Esophagus muscularis mucosa (tissue), 4 donors: ENCODE measurements around the gene TGFBR3. TPM values are rescaled to one million over a fixed set of nuclear protein-coding genes. Genes with fewer than 3 reads are reported as not detected.

Source experiments
- DNase-seq: peaks from one replicate; pipeline ENCODE4 v3.0.0-alpha.2; 2017; ENCODE audit errors: extremely low spot score
- H3K27ac ChIP-seq, 4 donors: fragments of 200-600 bp; sonication (generic); replicated peaks in 1 of 4; 1 replicate in 3 of 4; 2 replicates in 1 of 4; pipeline ENCODE4 v1.5.1; 2016 to 2019; ENCODE audit warnings: mild to moderate bottlenecking in 1 of 4
- H3K27me3 ChIP-seq, 4 donors: fragments of 200-600 bp; sonication (generic); one replicate each; pipeline versions ENCODE4 v1.5.1 to v1.6.0; 2016 to 2019
- H3K36me3 ChIP-seq, 4 donors: fragments of 200-600 bp; sonication (generic); one replicate each; pipeline ENCODE4 v1.5.1; 2016 to 2019
- H3K4me1 ChIP-seq, 4 donors: fragments of 200-600 bp; sonication (generic); one replicate each; pipeline ENCODE4 v1.5.1; 2016 to 2019
- H3K4me3 ChIP-seq, 4 donors: fragments of 200-600 bp; sonication (generic); 1 replicate in 2 of 4; 2 replicates in 2 of 4; pipeline ENCODE4 v1.5.1; 2016 to 2019; ENCODE audit warnings: mild to moderate bottlenecking in 4 of 4, moderate library complexity in 1 of 4
- H3K9me3 ChIP-seq, 4 donors: fragments of 200-600 bp; sonication (generic); 1 replicate in 3 of 4; 2 replicates in 1 of 4; pipeline ENCODE4 v1.5.1; 2016 to 2019
- CTCF ChIP-seq, 3 experiments: fragments of 200-600 bp in 2 of 3; fragments of 450-650 bp in 1 of 3; sonication (generic) in 2 of 3; IDR thresholded peaks; one replicate each; pipeline ENCODE4 v1.5.1; 2017 to 2019; ENCODE audit warnings: antibody characterized with exemption in 3 of 3, mild to moderate bottlenecking in 2 of 3, moderate library complexity in 1 of 3
- EP300 ChIP-seq: sonication (generic); formaldehyde crosslinking; IDR thresholded peaks from one replicate; pipeline ENCODE4 v1.6.1; 2017; ENCODE audit warnings: antibody characterized with exemption
- POLR2A ChIP-seq: fragments of 450-650 bp; IDR thresholded peaks from one replicate; pipeline ENCODE4 v1.6.1; 2017; ENCODE audit warnings: antibody characterized with exemption, moderate library complexity, mild to moderate bottlenecking, low read depth
- POLR2AphosphoS5 ChIP-seq, 2 donors: sonication (generic); formaldehyde crosslinking; IDR thresholded peaks; one replicate each; pipeline ENCODE4 v1.6.1; 2017; ENCODE audit warnings: antibody characterized with exemption in 2 of 2
- WGBS: methylation state at CpG from one replicate; pipeline ENCODE4 v1.1.5; 2018; 5-methylcytosine and 5-hydroxymethylcytosine counted together
- intact Hi-C: fragments of 100-400 bp; cut with DNase I; formaldehyde crosslinking; loops from one replicate; pipeline ENCODE4 v1.15.1; 2023
- total RNA-seq, 4 donors: library from RNA; depleted of rRNA; stranded (reverse); fragments of >200 nt; gene quantifications; one replicate each; pipeline versions ENCODE4 v1.1.0 to v1.2.1, GENCODE V29; 2016

Gene TGFBR3
- total RNA-seq, 4 donors from 2014 or later = 176 to 262 (median 188) TPM

- H3K4me3 ChIP-seq = no peak overlapping the region
- intact Hi-C loops = no loop called here
- peak overlapping the region; percentile 50 to 81 (median 61) for H3K27ac ChIP-seq
- no peaks in the 10 kb centered on the region for H3K27me3 ChIP-seq
- H3K4me1 ChIP-seq = peaks cover 39 to 98% (median 85%) of the 10 kb centered on the region in 4 donors
- H3K36me3 ChIP-seq = peaks cover 0 to 7% (median 2%) of the 10 kb centered on the region in 4 donors
- WGBS = 71% methylated on average over 1 of the region's 1 CpG
- TF ChIP-seq EP300 (no peak), POLR2A (no peak), CTCF (IDR thresholded peaks at IDR 0.05) (no peak), POLR2AphosphoS5 (IDR thresholded peaks at IDR 0.05) (no peak)
- no peak for DNase-seq
- H3K9me3 ChIP-seq = no peaks in the 10 kb centered on the region
Measured at GRCh38 chr1:91791103-91791502, 94.8 kb downstream of the TGFBR3 start.

GRCh38 chr1:91790392-91790791 is 95.6 kb downstream of the TGFBR3 start:
- WGBS = 40% methylated on average over 1 of the region's 1 CpG
- no peaks in the 10 kb centered on the region for H3K27me3 ChIP-seq
- H3K4me1 ChIP-seq = peaks cover 39 to 97% (median 80%) of the 10 kb centered on the region in 4 donors
- H3K27ac ChIP-seq = peak overlapping the region; percentile 1 to 81 (median 61)
- no peak overlapping the region for H3K4me3 ChIP-seq
- intact Hi-C loops = no loop called here
- H3K36me3 ChIP-seq = peaks cover 0 to 7% (median 0%) of the 10 kb centered on the region in 4 donors
- DNase-seq = no peak
- no peaks in the 10 kb centered on the region for H3K9me3 ChIP-seq
- TF ChIP-seq POLR2AphosphoS5 (IDR thresholded peaks at IDR 0.05) (no peak), POLR2A (no peak), EP300 (no peak), CTCF (IDR thresholded peaks at IDR 0.05) (no peak)

GRCh38 chr1:91789273-91789997 is 96.5 kb downstream of the TGFBR3 start:
- WGBS = 83% methylated on average over 12 of the region's 12 CpGs
- Histone ChIP-seq H3K36me3 (peaks cover 0 to 7% (median 0%) of the 10 kb centered on the region in 4 donors), H3K4me1 (peaks cover 47 to 97% (median 79%) of the 10 kb centered on the region in 4 donors), H3K27ac (peak overlapping the region; percentile 7 to 49 (median 31)), H3K4me3 (no peak overlapping the region), H3K27me3 (no peaks in the 10 kb centered on the region), H3K9me3 (no peaks in the 10 kb centered on the region)
- TF ChIP-seq CTCF (IDR thresholded peaks at IDR 0.05) = no peak
- no peak for TF ChIP-seq POLR2AphosphoS5 (IDR thresholded peaks at IDR 0.05)
- no peak for TF ChIP-seq EP300
- no peak for TF ChIP-seq POLR2A
- intact Hi-C loops = no loop called here
- DNase-seq = no peak

- no peak for DNase-seq
- H3K4me1 ChIP-seq = peaks cover 52 to 98% (median 80%) of the 10 kb centered on the region in 4 donors
- H3K27me3 ChIP-seq = no peaks in the 10 kb centered on the region
- 78% methylated on average over 3 of the region's 3 CpGs for WGBS
- intact Hi-C loops = no loop called here
- peaks cover 0 to 7% (median 0%) of the 10 kb centered on the region in 4 donors for H3K36me3 ChIP-seq
- no peak overlapping the region for H3K4me3 ChIP-seq
- H3K27ac ChIP-seq = peak overlapping the region in 2 of 4 donors; percentile 40 to 49
- TF ChIP-seq POLR2A (no peak), CTCF (IDR thresholded peaks at IDR 0.05) (no peak), POLR2AphosphoS5 (IDR thresholded peaks at IDR 0.05) (no peak), EP300 (no peak)
- H3K9me3 ChIP-seq = no peaks in the 10 kb centered on the region
Measured at GRCh38 chr1:91787919-91788318, 98.0 kb downstream of the TGFBR3 start.
